Measurements from ENCODE around the gene MRPL11. TPM values are rescaled to one million over a fixed set of nuclear protein-coding genes. Genes with fewer than 3 reads are reported as not detected.

MRPL11 gene
- total and polyA plus RNA-seq, 10 of the 15 experiments (the other 5 are each of a cell fraction or from before 2014, with no cell fraction given), result 43.5 to 248 (median 109) TPM

GRCh38 chr11:66391322-66391721 lies 47.3 kb downstream of the MRPL11 start:
- peaks cover 1% of the 10 kb centered on the region; the same call in 1 of the 2 replicates for H3K4me1 ChIP-seq (ENCODE audit: control insufficient read depth, insufficient read depth, low read length)
- ChIA-PET RAD21 (ENCODE audit: unreplicated experiment) (interaction anchor here (1.4 to 1.7 kb wide), 3 partner anchors 10 to 79 kb away, joined by 3 to 6 read pairs (median 4); partner anchors contain the start of gene SLC29A2), CTCF (interaction anchor here (0.6 to 9.0 kb wide), 9 partner anchors 28 to 289 kb away, joined by 3 to 166 read pairs (median 3); partner anchors contain the start of genes BRMS1, MRPL11 and RBM4B), SMC1A (ENCODE audit: uncharacterized antibody, unreplicated experiment) (interaction anchor here (0.8 to 3.8 kb wide), 2 partner anchors 14 to 80 kb away, joined by 3 to 27 read pairs; no protein-coding TSS in a partner anchor), POLR2A (interaction anchor here (0.5 kb wide), 1 partner anchor 27 kb away, joined by 6 read pairs; no protein-coding TSS in a partner anchor)
- no peak; the same call in 1 of the 3 replicates for ATAC-seq
- WGBS (ENCODE audit: insufficient coverage, insufficient replicate concordance, low lambda C conversion rate, missing lambda C conversion rate), result under 1% methylated on average over 6 of the region's 6 CpGs
- no peak overlapping the region for H3K4me3 ChIP-seq
- no peaks in the 10 kb centered on the region for H3K36me3 ChIP-seq (ENCODE audit: control insufficient read depth in 2 of 2, insufficient read depth in 2 of 2, low read length in 1 of 2)
- H3K79me2 ChIP-seq (ENCODE audit: control insufficient read depth, insufficient read depth, low read length), result no peaks in the 10 kb centered on the region
- no peak for DNase-seq (ENCODE audit: low read depth, low spot score)
- BruUV-seq (replicated peaks), result no TSS peak
- no peak for FAIRE-seq
- TF ChIP-seq KAT2A (conservative IDR thresholded peaks at IDR 0.05; ENCODE audit: control insufficient read depth, low read depth, low read length), result no peak
- no peak for TF ChIP-seq CHD1 (IDR thresholded peaks at IDR 0.05; ENCODE audit: low read depth, low read length)
- TF ChIP-seq SPI1 (IDR thresholded peaks at IDR 0.05; ENCODE audit: borderline replicate concordance, insufficient read depth, low read depth, low read length), result peak; percentile 57; the same call in 1 of the 2 replicates
- TF ChIP-seq MTA2 (IDR thresholded peaks at IDR 0.05; ENCODE audit: low read depth), result peak; percentile 45
- peak; percentile 62 for TF ChIP-seq ATF7 (IDR thresholded peaks at IDR 0.05; ENCODE audit: low read depth)
- no peak for TF ChIP-seq MXI1 (IDR thresholded peaks at IDR 0.05; ENCODE audit: low read depth, low read length)
- TF ChIP-seq FOXM1 (IDR thresholded peaks at IDR 0.05; ENCODE audit: low read depth, low read length), result no peak
- TF ChIP-seq CHD2 (IDR thresholded peaks at IDR 0.05; ENCODE audit: borderline replicate concordance, low read depth, low read length), result no peak
- TF ChIP-seq NR2F1 (conservative IDR thresholded peaks at IDR 0.05), result 0 out of 2 replicates have a peak, but pooled peaks have one; percentile 72
- no peak for TF ChIP-seq NR2C2 (IDR thresholded peaks at IDR 0.05; ENCODE audit: borderline replicate concordance, control insufficient read depth, insufficient read length, low read depth)
- no peaks in the 10 kb centered on the region for H3K9me3 ChIP-seq (replicated peaks; ENCODE audit: control insufficient read depth, insufficient read depth, low read length)
- H3K9ac ChIP-seq (ENCODE audit: control insufficient read depth, insufficient read depth, low read length), result no peak overlapping the region
- no peak overlapping the region for H3K4me2 ChIP-seq (ENCODE audit: control insufficient read depth, insufficient read depth)
- H2AFZ ChIP-seq (ENCODE audit: control insufficient read depth, low read depth, low read length), result no peak overlapping the region
- intact Hi-C loops (cut with micrococcal nuclease; ENCODE audit: unreplicated experiment) (no loop called here), in situ Hi-C loops (cut with MboI) (no loop called here)
- H3K27me3 ChIP-seq (replicated peaks in 1 of 2; ENCODE audit: control insufficient read depth in 2 of 2, insufficient read depth in 2 of 2, low read length in 1 of 2), result no peaks in the 10 kb centered on the region
- no peaks in the 10 kb centered on the region for H4K20me1 ChIP-seq (ENCODE audit: control insufficient read depth, insufficient read depth)
- no peak overlapping the region for H3K27ac ChIP-seq (ENCODE audit: control insufficient read depth, insufficient read depth)

Measured in GM12878 (cell line).